22Rv1 (cell line): Measurements from ENCODE around the gene AHCYL1.

Experiments
- CTCF ChIP-seq: fragments of 450-650 bp; IDR thresholded peaks from 2 replicates; pipeline ENCODE4 v1.5.1; 2017; ENCODE audit warnings: mild to moderate bottlenecking
- ZFX ChIP-seq: fragments of 450-650 bp; IDR thresholded peaks from 2 replicates; pipeline ENCODE4 v1.6.1; 2017; ENCODE audit warnings: antibody characterized with exemption, borderline replicate concordance

- TF ChIP-seq CTCF (no peak), ZFX (no peak)
Measured at GRCh38 chr1:110032327-110032726, 47.8 kb downstream of the AHCYL1 start.
